Keratinocyte (primary cell): ENCODE data around the gene MVP.

Experiments
- CTCF ChIP-seq, 3 experiments: IDR thresholded peaks in 1 of 3; conservative IDR thresholded peaks in 1 of 3; optimal IDR thresholded peaks in 1 of 3; 2 replicates in 2 of 3; 3 replicates in 1 of 3; pipeline versions ENCODE3 to v1.5.1; 2011; ENCODE audit warnings: low read length in 3 of 3, mild to moderate bottlenecking in 3 of 3, moderate library complexity in 2 of 3, control low read depth in 1 of 3, inconsistent platforms in 1 of 3; ENCODE audit not compliant: insufficient read depth in 2 of 3; ENCODE audit errors: extremely low read depth in 1 of 3
- EZH2 ChIP-seq: IDR thresholded peaks from one replicate; pipeline ENCODE4 v1.6.1; 2012; ENCODE audit warnings: inconsistent platforms, mild to moderate bottlenecking, low read length, moderate library complexity

- TF ChIP-seq EZH2: no peak
- no peak for TF ChIP-seq CTCF (optimal IDR thresholded peaks at IDR 0.05 in 1 of 3, IDR thresholded peaks at IDR 0.05 in 1 of 3, conservative IDR thresholded peaks at IDR 0.05 in 1 of 3; ENCODE audit: extremely low read depth in 1 of 3, insufficient read depth in 2 of 3, low read length in 3 of 3)
Observed at GRCh38 chr16:29834079-29834478, 13.8 kb downstream of the MVP start.
